ENCODE results near the gene OTUD7B.

DNA sequence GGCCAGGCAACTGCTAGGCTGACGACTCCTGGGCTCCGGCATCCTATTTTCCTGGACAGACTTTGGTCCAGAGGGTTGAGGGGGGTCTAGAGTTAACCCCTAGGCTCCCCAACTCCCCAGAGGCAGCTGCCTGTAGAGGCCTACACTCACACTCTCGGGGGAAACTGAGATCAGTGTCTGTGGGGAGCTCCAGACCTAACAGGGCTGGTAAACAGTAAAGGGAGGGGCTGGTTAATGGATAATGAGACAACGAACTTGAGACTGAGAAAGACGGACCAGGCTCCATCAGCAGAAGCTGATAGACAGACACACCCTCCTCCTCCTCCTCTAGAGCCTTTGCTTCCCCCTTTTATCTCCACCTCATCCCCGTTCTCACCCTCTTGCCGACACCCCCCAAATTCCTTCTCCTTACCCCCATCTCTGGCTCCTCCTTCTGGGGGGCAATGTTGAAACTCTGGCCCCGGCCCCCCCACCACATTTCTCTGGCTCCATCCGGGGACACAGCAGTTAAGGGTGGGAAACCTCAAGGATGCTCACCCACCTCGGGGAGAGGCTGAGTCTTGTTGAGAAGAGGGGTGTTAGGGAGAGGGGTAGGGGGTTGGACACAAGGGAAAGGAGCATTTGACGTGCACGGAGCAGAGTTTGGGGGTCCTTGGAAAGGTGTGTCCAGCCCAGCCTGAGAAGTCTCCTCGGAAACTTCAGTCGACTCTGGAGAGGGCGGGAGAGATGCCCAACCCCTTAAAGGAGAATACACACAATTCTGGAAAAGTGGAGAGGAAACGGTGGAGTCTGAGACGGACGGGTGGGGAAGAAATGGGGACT, 74.1 kb downstream of the OTUD7B start, which contains the start of gene MTMR11:
- no peak for TF ChIP-seq EZH2 (IDR thresholded peaks at IDR 0.05; ENCODE audit: borderline replicate concordance, insufficient read depth, low read depth, low read length, poor library complexity, severe bottlenecking)
- no peak for TF ChIP-seq CTCF (IDR thresholded peaks at IDR 0.05)

All from B cell (primary cell).